Neuronal stem cell (in vitro differentiated cells): Measurements from ENCODE around the gene PAEP.

ENCODE experiments used
- DNase-seq: peaks from one replicate; pipeline ENCODE4 v3.0.0-alpha.2; 2013; ENCODE audit warnings: low spot score
- H2AFZ ChIP-seq: one replicate; pipeline ENCODE4 v1.6.1; 2013; ENCODE audit warnings: mild to moderate bottlenecking, low read length, inconsistent platforms
- H2AK5ac ChIP-seq: 2 replicates; pipeline ENCODE4 v1.6.1; 2013; ENCODE audit warnings: low read depth, mild to moderate bottlenecking, inconsistent platforms, low read length, moderate library complexity, mixed read lengths
- H2BK120ac ChIP-seq: 2 replicates; pipeline ENCODE4 v1.6.1; 2013; ENCODE audit warnings: low read depth, mild to moderate bottlenecking, inconsistent platforms, low read length, moderate library complexity, mixed read lengths
- H2BK12ac ChIP-seq: one replicate; pipeline ENCODE4 v1.6.1; 2013; ENCODE audit warnings: low read length, inconsistent platforms
- H2BK15ac ChIP-seq: 2 replicates; pipeline ENCODE4 v1.6.1; 2013; ENCODE audit warnings: mild to moderate bottlenecking, low read length, inconsistent platforms, mixed read lengths
- H2BK5ac ChIP-seq: one replicate; pipeline ENCODE4 v1.6.1; 2013; ENCODE audit warnings: inconsistent platforms, mild to moderate bottlenecking, low read length, moderate library complexity
- H3K14ac ChIP-seq: one replicate; pipeline ENCODE4 v1.6.1; 2013; ENCODE audit warnings: low read length, inconsistent platforms
- H3K18ac ChIP-seq: 2 replicates; pipeline ENCODE4 v1.6.1; 2013; ENCODE audit warnings: low read length, inconsistent platforms
- H3K23ac ChIP-seq: 2 replicates; pipeline ENCODE4 v1.6.1; 2013; ENCODE audit warnings: low read depth, mild to moderate bottlenecking, mixed read lengths, low read length, inconsistent platforms; ENCODE audit not compliant: poor library complexity
- H3K27ac ChIP-seq: replicated peaks from 3 replicates; pipeline ENCODE4 v1.5.1; 2013; ENCODE audit warnings: low read length, inconsistent platforms
- H3K27me3 ChIP-seq, 3 experiments: 2 replicates each; pipeline ENCODE4 v1.6.1; 2013; ENCODE audit warnings: low read length in 3 of 3, mild to moderate bottlenecking in 2 of 3, inconsistent platforms in 1 of 3, low read depth in 1 of 3, mixed read lengths in 1 of 3, moderate library complexity in 1 of 3; ENCODE audit not compliant: control insufficient read depth in 3 of 3, insufficient read depth in 3 of 3
- H3K36me3 ChIP-seq, 2 donors: replicated peaks in 1 of 2; 2 replicates each; pipeline ENCODE4 v1.6.1; 2013; ENCODE audit warnings: low read length in 2 of 2; ENCODE audit not compliant: control insufficient read depth in 2 of 2, insufficient read depth in 2 of 2
- H3K4ac ChIP-seq: 2 replicates; pipeline ENCODE4 v1.6.1; 2013; ENCODE audit warnings: inconsistent platforms, mild to moderate bottlenecking, low read length, moderate library complexity
- H3K4me1 ChIP-seq, 2 donors: 1 replicate in 1 of 2; 2 replicates in 1 of 2; pipeline ENCODE4 v1.6.1; 2013; ENCODE audit warnings: low read length in 2 of 2, low read depth in 1 of 2; ENCODE audit not compliant: control insufficient read depth in 2 of 2, insufficient read depth in 1 of 2
- H3K4me2 ChIP-seq: one replicate; pipeline ENCODE4 v1.6.1; 2013; ENCODE audit warnings: mild to moderate bottlenecking, low read length, inconsistent platforms; ENCODE audit not compliant: insufficient read depth, poor library complexity, severe bottlenecking
- H3K4me3 ChIP-seq, 2 donors: 2 replicates each; pipeline ENCODE4 v1.5.1; 2013; ENCODE audit warnings: low read length in 2 of 2, mild to moderate bottlenecking in 2 of 2, inconsistent platforms in 1 of 2, moderate library complexity in 1 of 2
- H3K79me1 ChIP-seq: one replicate; pipeline ENCODE4 v1.6.1; 2013; ENCODE audit warnings: low read depth, mild to moderate bottlenecking, inconsistent platforms, low read length, moderate library complexity
- H3K9ac ChIP-seq: one replicate; pipeline ENCODE4 v1.6.1; 2013; ENCODE audit warnings: mild to moderate bottlenecking, low read depth, low read length, inconsistent platforms; ENCODE audit not compliant: poor library complexity
- H3K9me3 ChIP-seq, 2 donors: replicated peaks in 1 of 2; 2 replicates each; pipeline versions ENCODE3 to v1.6.1; 2013; ENCODE audit warnings: low read length in 2 of 2, mild to moderate bottlenecking in 2 of 2, inconsistent platforms in 1 of 2, low read depth in 1 of 2, mixed read lengths in 1 of 2, moderate library complexity in 1 of 2; ENCODE audit not compliant: control insufficient read depth in 2 of 2, insufficient read depth in 1 of 2
- H4K8ac ChIP-seq: one replicate; pipeline ENCODE4 v1.6.1; 2013; ENCODE audit warnings: low read depth, mild to moderate bottlenecking, inconsistent platforms, low read length, moderate library complexity
- H4K91ac ChIP-seq: one replicate; pipeline ENCODE4 v1.6.1; 2013; ENCODE audit warnings: low read length, low read depth, mild to moderate bottlenecking, inconsistent platforms; ENCODE audit not compliant: poor library complexity
- WGBS, 2 donors: extraction: QIAGEN DNeasy Blood & Tissue Kit; methylation state at CpG; one replicate each; pipeline ENCODE4 v1.1.7; 2013; ENCODE audit warnings: missing lambda C conversion rate in 2 of 2, mixed read lengths in 1 of 2; ENCODE audit not compliant: insufficient read length in 2 of 2, insufficient replicate concordance in 1 of 2; ENCODE audit errors: extremely low coverage in 2 of 2; 5-methylcytosine and 5-hydroxymethylcytosine counted together

The PAEP gene

GRCh38 chr9:135579889-135580660 is 18.5 kb downstream of the PAEP start:
- WGBS, 2 donors: no CpG with 5 or more reads among the region's 10 CpGs
- DNase-seq: no peak
- H3K27me3 ChIP-seq: peaks cover 0 to 17% (median 0%) of the 10 kb centered on the region in 3 experiments
- peaks cover 1% of the 10 kb centered on the region for H3K79me1 ChIP-seq
- peaks cover 0 to 1% of the 10 kb centered on the region in 2 donors for H3K9me3 ChIP-seq
- no peak overlapping the region for H3K18ac ChIP-seq
- no peak overlapping the region for H2BK120ac ChIP-seq
- no peak overlapping the region for H2BK12ac ChIP-seq
- no peak overlapping the region for H2AFZ ChIP-seq
- H3K4me2 ChIP-seq: no peak overlapping the region
- H3K4me3 ChIP-seq: no peak overlapping the region
- H2BK15ac ChIP-seq: no peak overlapping the region
- no peak overlapping the region for H3K9ac ChIP-seq
- H2BK5ac ChIP-seq: no peak overlapping the region
- H4K91ac ChIP-seq: no peak overlapping the region
- no peak overlapping the region for H3K27ac ChIP-seq
- no peaks in the 10 kb centered on the region for H3K36me3 ChIP-seq
- no peak overlapping the region for H3K14ac ChIP-seq
- H2AK5ac ChIP-seq: no peak overlapping the region
- no peak overlapping the region for H3K4ac ChIP-seq
- no peak overlapping the region for H4K8ac ChIP-seq
- H3K23ac ChIP-seq: no peak overlapping the region
- H3K4me1 ChIP-seq: no peaks in the 10 kb centered on the region

- no peaks in the 10 kb centered on the region for H3K36me3 ChIP-seq
- H3K23ac ChIP-seq: no peak overlapping the region
- H3K4me1 ChIP-seq: no peaks in the 10 kb centered on the region
- no peak overlapping the region for H4K91ac ChIP-seq
- H3K4me3 ChIP-seq: no peak overlapping the region
- H3K4me2 ChIP-seq: no peak overlapping the region
- no peak overlapping the region for H3K9ac ChIP-seq
- H2AK5ac ChIP-seq: no peak overlapping the region
- H3K27me3 ChIP-seq: peaks cover 0 to 17% (median 0%) of the 10 kb centered on the region in 3 experiments
- no peak for DNase-seq
- H2AFZ ChIP-seq: no peak overlapping the region
- H3K9me3 ChIP-seq: peaks cover 0 to 1% of the 10 kb centered on the region in 2 donors
- WGBS, 2 donors: no CpG with 5 or more reads among the region's 11 CpGs
- H4K8ac ChIP-seq: no peak overlapping the region
- H3K27ac ChIP-seq: no peak overlapping the region
- no peak overlapping the region for H3K4ac ChIP-seq
- no peak overlapping the region for H2BK15ac ChIP-seq
- H2BK120ac ChIP-seq: no peak overlapping the region
- H3K18ac ChIP-seq: no peak overlapping the region
- H2BK5ac ChIP-seq: no peak overlapping the region
- H3K14ac ChIP-seq: no peak overlapping the region
- H2BK12ac ChIP-seq: no peak overlapping the region
- peaks cover 1% of the 10 kb centered on the region for H3K79me1 ChIP-seq
Observed at GRCh38 chr9:135580664-135581380, 19.3 kb downstream of the PAEP start.

- no peak overlapping the region for H2BK15ac ChIP-seq
- peaks cover 0 to 1% of the 10 kb centered on the region in 2 donors for H3K9me3 ChIP-seq
- H3K4me1 ChIP-seq: no peaks in the 10 kb centered on the region
- no peak overlapping the region for H2BK120ac ChIP-seq
- H4K91ac ChIP-seq: no peak overlapping the region
- peak overlapping the region; percentile 37 for H3K23ac ChIP-seq
- no peak overlapping the region for H2BK12ac ChIP-seq
- H2AFZ ChIP-seq: no peak overlapping the region
- H3K27ac ChIP-seq: no peak overlapping the region
- H3K36me3 ChIP-seq: no peaks in the 10 kb centered on the region
- no peak overlapping the region for H4K8ac ChIP-seq
- H3K79me1 ChIP-seq: peaks cover 1% of the 10 kb centered on the region
- 100% methylated on average over 3 of the region's 18 CpGs; no CpG with 5 or more reads in 1 of the 2 donors for WGBS, 2 donors
- peak overlapping the region in 1 of 2 donors; percentile 52 for H3K4me3 ChIP-seq
- peak overlapping the region; percentile 19 for H3K18ac ChIP-seq
- H3K4me2 ChIP-seq: no peak overlapping the region
- H3K27me3 ChIP-seq: peaks cover 0 to 8% (median 0%) of the 10 kb centered on the region in 3 experiments
- no peak overlapping the region for H2AK5ac ChIP-seq
- H3K9ac ChIP-seq: no peak overlapping the region
- H3K4ac ChIP-seq: no peak overlapping the region
- no peak overlapping the region for H2BK5ac ChIP-seq
- H3K14ac ChIP-seq: peak overlapping the region; percentile 63
- no peak for DNase-seq
Observed at GRCh38 chr9:135581636-135582426, 20.3 kb downstream of the PAEP start.
